Adipocyte (in vitro differentiated cells): Measurements from ENCODE around the gene HNRNPL.
"Not testable (repeated sequence)": the region's sequence is repeated elsewhere in the genome, so short reads cannot be mapped to it uniquely, and the experiment has no call there.

ENCODE experiments used
- DNase-seq: peaks from one replicate; pipeline ENCODE4 v3.0.0-alpha.2; 2015; ENCODE audit warnings: low read depth
- H3K27me3 ChIP-seq: replicated peaks from 2 replicates; pipeline ENCODE4 v1.7.0; 2013; ENCODE audit warnings: mild to moderate bottlenecking, low read length, moderate library complexity; ENCODE audit not compliant: control insufficient read depth, insufficient read depth
- H3K36me3 ChIP-seq: 2 replicates; pipeline ENCODE4 v1.7.0; 2013; ENCODE audit warnings: low read length, mild to moderate bottlenecking, moderate library complexity; ENCODE audit not compliant: control insufficient read depth, insufficient read depth, severe bottlenecking
- H3K4me1 ChIP-seq: 2 replicates; pipeline ENCODE4 v1.7.0; 2013; ENCODE audit warnings: mild to moderate bottlenecking, low read length, moderate library complexity; ENCODE audit not compliant: control insufficient read depth, insufficient read depth
- H3K4me3 ChIP-seq: 2 replicates; pipeline ENCODE4 v1.7.0; 2013; ENCODE audit warnings: mild to moderate bottlenecking, low read length, moderate library complexity
- H3K9ac ChIP-seq: 2 replicates; pipeline ENCODE4 v1.7.0; 2013; ENCODE audit warnings: mild to moderate bottlenecking, low read length, moderate library complexity
- H3K9me3 ChIP-seq: 2 replicates; pipeline ENCODE4 v1.7.0; 2013; ENCODE audit warnings: mild to moderate bottlenecking, low read length, moderate library complexity; ENCODE audit not compliant: control insufficient read depth

The HNRNPL gene

GRCh38 chr19:38807374-38808098 lies 42.2 kb downstream of the HNRNPL start:
- H3K9me3 ChIP-seq, H3K9ac ChIP-seq, H3K4me1 ChIP-seq, H3K4me3 ChIP-seq, H3K36me3 ChIP-seq, DNase-seq, H3K27me3 ChIP-seq: not testable (repeated sequence)

DNA sequence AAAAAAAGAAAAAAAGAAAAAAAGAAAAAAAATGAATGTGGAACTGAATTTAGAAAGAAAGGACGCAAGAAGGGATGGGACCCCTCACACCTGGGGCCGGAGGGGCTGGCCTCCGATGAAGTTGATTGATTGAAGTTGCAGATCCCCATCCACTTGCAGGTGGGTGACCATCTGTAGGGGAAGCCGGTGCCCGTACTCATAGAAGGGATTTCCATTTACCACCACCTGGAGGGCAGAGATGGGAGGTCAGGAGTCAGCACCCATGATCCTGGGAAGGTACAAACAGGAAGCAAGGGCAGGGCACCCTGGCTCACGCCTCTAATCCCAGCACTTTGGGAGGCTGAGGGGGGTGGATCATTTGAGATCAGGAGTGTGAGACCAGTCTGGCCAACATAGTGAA lies 43.4 kb downstream of the HNRNPL start:
- H3K27me3 ChIP-seq, result no peaks in the 10 kb centered on the region
- no peak overlapping the region for H3K4me3 ChIP-seq
- no peaks in the 10 kb centered on the region for H3K4me1 ChIP-seq
- H3K9me3 ChIP-seq, result no peaks in the 10 kb centered on the region
- no peaks in the 10 kb centered on the region for H3K36me3 ChIP-seq
- H3K9ac ChIP-seq, result no peak overlapping the region
- DNase-seq, result no peak

DNA sequence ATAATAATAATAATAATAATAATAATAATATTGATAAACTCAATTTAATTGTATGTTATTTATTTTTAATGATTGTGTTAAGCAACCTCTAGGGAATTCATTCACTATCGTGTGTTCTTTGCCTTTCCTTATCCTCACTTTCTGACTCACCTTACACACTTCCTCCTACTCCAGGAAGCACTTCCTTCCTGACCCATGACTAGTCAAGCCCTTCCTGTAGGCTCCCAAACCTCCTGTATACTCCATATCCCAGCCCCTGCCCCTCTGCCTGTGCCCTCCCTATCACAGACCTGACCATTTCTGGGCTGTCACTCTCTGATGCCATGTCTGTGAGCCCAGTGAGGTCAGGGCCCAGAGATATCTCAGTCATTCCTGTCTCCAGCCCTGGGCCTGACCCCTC lies 44.6 kb downstream of the HNRNPL start:
- no peaks in the 10 kb centered on the region for H3K27me3 ChIP-seq
- H3K36me3 ChIP-seq, result no peaks in the 10 kb centered on the region
- H3K9ac ChIP-seq, result no peak overlapping the region
- no peak for DNase-seq
- no peak overlapping the region for H3K4me3 ChIP-seq
- no peaks in the 10 kb centered on the region for H3K4me1 ChIP-seq
- no peaks in the 10 kb centered on the region for H3K9me3 ChIP-seq

DNA sequence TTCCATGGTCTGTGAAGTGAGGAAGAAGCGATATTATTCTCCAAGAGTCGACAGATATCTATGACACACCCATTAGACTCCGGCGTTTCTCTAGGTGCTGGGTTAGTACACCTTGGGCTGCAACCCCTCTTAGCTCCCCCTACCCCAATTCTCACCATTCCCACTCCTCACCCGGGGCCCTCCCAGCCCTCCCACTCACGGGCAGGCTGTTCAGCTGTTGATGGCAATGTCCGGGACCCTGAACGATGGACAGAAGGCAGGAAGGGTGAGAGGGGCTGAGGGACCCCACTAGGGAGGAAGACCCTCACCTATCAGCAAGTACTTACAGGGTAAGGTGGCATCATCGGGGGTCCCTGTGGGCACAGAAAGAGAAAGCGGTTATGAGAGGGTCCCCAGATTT lies 46.2 kb downstream of the HNRNPL start:
- Histone ChIP-seq H3K27me3 (no peaks in the 10 kb centered on the region), H3K36me3 (no peaks in the 10 kb centered on the region), H3K9me3 (no peaks in the 10 kb centered on the region), H3K4me1 (no peaks in the 10 kb centered on the region), H3K4me3 (no peak overlapping the region), H3K9ac (no peak overlapping the region)
- no peak for DNase-seq

DNA sequence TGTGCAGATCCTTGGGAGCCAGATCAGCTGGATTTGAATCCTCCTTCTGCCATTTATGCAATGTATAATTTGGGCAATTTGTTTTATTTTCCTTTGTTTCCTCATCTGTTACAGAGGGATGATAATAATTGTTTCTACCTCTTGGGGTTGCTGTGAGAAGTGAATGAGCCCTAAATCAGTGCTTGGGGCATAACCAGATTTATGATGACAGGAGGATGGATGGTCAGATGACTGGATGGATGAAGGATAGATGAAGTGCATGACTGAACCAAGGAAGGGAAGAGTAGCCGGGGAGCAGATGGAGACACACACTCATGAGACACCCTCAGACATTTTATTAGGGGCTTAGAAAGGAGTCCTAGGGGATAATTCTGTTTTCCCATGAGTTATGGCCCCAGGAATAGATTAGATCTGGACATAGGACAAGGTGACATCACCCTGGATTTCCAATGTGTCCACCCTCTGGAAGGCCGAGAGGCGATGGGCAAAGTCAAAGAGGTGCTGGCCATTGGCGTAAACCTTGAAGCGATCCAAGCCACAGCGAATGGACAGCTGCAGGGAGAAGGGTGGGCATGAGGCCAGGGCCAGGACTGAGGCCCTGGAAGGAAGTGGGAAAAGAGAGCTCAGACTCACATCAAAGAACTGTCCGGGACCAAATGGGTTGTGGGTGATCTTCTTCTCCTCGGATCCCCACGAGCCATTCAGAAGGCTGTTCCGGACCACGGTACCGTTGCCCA lies 48.3 kb downstream of the HNRNPL start:
- DNase-seq, result no peak
- H3K9me3 ChIP-seq, result no peaks in the 10 kb centered on the region
- no peaks in the 10 kb centered on the region for H3K27me3 ChIP-seq
- no peak overlapping the region for H3K9ac ChIP-seq
- H3K4me1 ChIP-seq, result no peaks in the 10 kb centered on the region
- no peaks in the 10 kb centered on the region for H3K36me3 ChIP-seq
- H3K4me3 ChIP-seq, result no peak overlapping the region

DNA sequence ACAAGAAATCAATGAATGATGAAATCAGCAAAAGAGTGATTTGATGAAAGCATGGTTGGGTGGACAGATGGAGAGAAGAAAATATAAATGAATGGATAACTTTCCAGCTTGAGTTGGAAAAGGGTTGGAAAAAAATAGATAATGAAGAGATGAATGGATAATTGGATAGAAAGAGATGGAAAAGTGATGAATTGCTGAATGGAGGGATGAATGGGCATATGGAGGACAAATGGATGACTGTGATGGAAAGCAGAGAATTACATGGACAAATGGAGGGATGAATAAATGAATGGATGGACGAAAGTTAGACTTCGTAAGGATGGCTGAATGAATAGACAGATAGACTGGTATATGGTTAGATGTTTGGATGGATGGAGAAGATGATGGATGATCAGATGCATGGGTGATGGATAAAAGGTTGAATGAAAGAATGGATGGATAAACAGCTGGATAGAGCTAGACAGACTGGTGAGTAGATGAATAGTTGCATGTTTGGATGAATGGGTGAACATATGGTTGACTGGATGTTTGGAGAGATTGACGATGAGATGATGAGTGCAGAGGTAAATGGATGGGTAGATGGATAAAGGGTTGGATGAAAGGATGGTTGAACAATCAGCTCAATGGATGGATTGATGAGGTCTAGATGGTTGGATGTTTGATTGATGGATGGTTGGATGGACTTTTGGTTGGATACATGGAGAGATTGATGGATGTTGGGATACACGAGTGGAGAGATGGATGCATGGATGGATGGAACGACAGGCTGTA lies 49.0 kb downstream of the HNRNPL start:
- no peaks in the 10 kb centered on the region for H3K27me3 ChIP-seq
- H3K4me1 ChIP-seq, result no peaks in the 10 kb centered on the region
- H3K4me3 ChIP-seq, result no peak overlapping the region
- no peaks in the 10 kb centered on the region for H3K9me3 ChIP-seq
- DNase-seq, result no peak
- H3K9ac ChIP-seq, result no peak overlapping the region
- H3K36me3 ChIP-seq, result no peaks in the 10 kb centered on the region

DNA sequence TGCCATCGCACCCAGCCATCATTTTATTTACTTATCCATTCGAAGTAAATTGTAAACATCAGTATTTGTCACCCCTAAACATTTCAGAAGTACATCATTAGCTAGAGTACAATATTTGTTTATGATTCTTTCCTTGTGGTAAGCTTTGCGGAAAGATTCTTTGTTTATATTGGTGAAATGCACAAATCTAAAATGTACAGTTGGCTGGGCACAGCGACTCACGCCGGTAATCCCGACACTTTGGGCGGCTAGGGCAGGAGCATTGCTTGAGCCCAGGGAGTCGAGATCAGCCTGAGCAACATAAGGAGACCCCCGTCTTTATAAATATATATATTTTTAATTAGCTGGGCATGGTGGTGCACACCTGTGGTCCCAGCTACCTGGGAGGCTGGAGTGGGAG lies 50.7 kb downstream of the HNRNPL start:
- Histone ChIP-seq H3K36me3 (no peaks in the 10 kb centered on the region), H3K4me1 (no peaks in the 10 kb centered on the region), H3K9ac (no peak overlapping the region), H3K4me3 (no peak overlapping the region), H3K27me3 (no peaks in the 10 kb centered on the region), H3K9me3 (no peaks in the 10 kb centered on the region)
- no peak for DNase-seq

DNA sequence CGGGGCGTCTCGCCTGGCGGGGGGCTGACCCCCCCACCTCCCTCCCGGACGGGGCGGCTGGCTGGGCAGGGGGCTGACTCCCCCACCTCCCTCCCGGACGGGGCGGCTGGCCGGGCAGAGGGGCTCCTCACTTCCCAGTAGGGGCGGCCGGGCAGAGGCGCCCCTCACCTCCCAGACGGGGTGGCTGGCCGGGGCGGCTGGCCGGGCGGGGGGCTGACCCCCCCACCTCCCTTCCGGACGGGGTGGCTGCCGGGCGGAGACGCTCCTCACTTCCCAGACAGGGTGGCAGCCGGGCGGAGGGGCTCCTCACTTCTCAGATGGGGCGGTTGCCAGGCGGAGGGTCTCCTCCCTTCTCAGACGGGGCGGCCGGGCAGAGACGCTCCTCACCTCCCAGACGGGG lies 52.0 kb downstream of the HNRNPL start:
- not testable (repeated sequence) for H3K27me3 ChIP-seq, H3K9me3 ChIP-seq, H3K4me1 ChIP-seq, H3K9ac ChIP-seq, H3K4me3 ChIP-seq, H3K36me3 ChIP-seq, DNase-seq

- Histone ChIP-seq H3K4me3 (no peak overlapping the region), H3K9me3 (no peaks in the 10 kb centered on the region), H3K9ac (no peak overlapping the region), H3K27me3 (no peaks in the 10 kb centered on the region), H3K36me3 (no peaks in the 10 kb centered on the region), H3K4me1 (no peaks in the 10 kb centered on the region)
- DNase-seq, result no peak
Measured at GRCh38 chr19:38796154-38796553, 53.6 kb downstream of the HNRNPL start.

DNA sequence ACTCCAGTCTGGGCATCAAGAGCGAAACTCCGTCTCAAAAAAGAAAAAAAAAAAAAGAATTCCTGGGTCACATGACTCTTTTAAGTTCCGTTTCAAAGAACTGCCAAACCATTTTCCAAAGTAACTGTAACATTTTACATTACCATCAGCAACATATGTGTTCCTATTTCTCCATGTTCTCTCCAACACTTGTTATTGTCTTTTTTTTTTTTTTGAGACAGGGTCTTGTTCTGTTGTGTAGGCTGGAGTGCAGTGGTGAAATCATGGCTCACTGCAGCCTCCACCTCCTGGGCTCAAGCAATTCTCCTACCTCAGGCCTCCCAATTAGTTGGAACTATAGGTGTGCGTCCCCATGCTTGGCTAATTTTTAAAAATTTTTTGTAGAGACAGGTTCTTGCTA lies 54.2 kb downstream of the HNRNPL start:
- Histone ChIP-seq H3K4me3 (no peak overlapping the region), H3K9ac (no peak overlapping the region), H3K4me1 (no peaks in the 10 kb centered on the region), H3K36me3 (no peaks in the 10 kb centered on the region), H3K9me3 (no peaks in the 10 kb centered on the region), H3K27me3 (no peaks in the 10 kb centered on the region)
- no peak for DNase-seq

GRCh38 chr19:38793671-38794070 lies 56.1 kb downstream of the HNRNPL start:
- H3K4me1 ChIP-seq, result no peaks in the 10 kb centered on the region

More at GRCh38 chr19:38793671-38794070, 56.1 kb downstream of the HNRNPL start:
- Histone ChIP-seq H3K27me3 (no peaks in the 10 kb centered on the region), H3K9me3 (no peaks in the 10 kb centered on the region), H3K9ac (no peak overlapping the region), H3K4me3 (no peak overlapping the region), H3K36me3 (no peaks in the 10 kb centered on the region)
- DNase-seq, result no peak
